PC-9 (cell line): ENCODE data around the gene LHX1.

Experiments
- CTCF ChIP-seq: fragments of 200-600 bp; sonication (generic); conservative IDR thresholded peaks from 2 replicates; pipeline ENCODE4 v1.6.1; 2017; ENCODE audit warnings: mixed run types, antibody characterized with exemption, mild to moderate bottlenecking, moderate library complexity
- EZH2 ChIP-seq: fragments of 200-600 bp; sonication (generic); IDR thresholded peaks from 2 replicates; pipeline ENCODE4 v1.8.0; 2017; ENCODE audit warnings: antibody characterized with exemption, low read depth

DNA sequence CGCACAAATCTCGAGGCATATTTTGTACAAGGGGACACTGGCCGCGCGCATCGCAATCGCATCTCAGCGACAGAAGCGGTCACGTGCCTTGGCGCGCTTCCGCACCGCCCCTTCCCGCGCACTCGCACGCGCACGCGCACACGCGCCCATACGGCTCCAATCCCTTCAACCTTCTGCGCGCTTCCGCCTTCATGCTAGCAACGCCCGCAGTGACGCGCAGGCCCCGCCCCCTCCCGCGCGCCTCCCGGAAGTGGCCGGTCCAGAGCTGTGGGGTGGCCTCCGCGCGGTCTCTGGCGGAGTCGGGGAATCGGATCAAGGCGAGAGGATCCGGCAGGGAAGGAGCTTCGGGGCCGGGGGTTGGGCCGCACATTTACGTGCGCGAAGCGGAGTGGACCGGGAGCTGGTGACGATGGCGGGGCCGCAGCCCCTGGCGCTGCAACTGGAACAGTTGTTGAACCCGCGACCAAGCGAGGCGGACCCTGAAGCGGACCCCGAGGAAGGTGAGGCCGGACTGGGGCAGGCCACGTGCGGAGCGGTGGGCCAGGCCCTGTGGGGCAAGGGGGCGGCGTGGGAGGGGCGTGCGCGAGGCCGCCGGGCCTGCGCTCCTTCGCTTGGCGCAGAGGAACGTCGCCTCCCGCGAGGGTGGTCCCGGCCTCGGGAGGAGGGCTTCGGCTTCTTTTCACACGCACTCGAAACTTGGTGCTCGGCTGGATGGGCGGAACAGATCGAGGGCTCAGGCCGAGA is 11.6 kb downstream of the LHX1 start, which contains the start of gene AATF:
- TF ChIP-seq CTCF (no peak), EZH2 (no peak)
